ENCODE data around the gene WDFY2. TPM values are rescaled to one million over a fixed set of nuclear protein-coding genes. Genes with fewer than 3 reads are reported as not detected.
"Not testable (repeated sequence)": the region's sequence is repeated elsewhere in the genome, so short reads cannot be mapped to it uniquely, and the experiment has no call there.

Gene WDFY2
- polyA plus RNA-seq, 3 donors, result 4.4 to 8.9 (median 4.8) TPM

GRCh38 chr13:51591938-51592337 is 7.7 kb downstream of the WDFY2 start:
- H3K27ac ChIP-seq (ENCODE audit: low read depth, low read length), result not testable (repeated sequence)
- 74 to 96% (median 88%) methylated on average over 1 of the region's 1 CpG for WGBS, 3 donors

GRCh38 chr13:51594432-51594831 is 10.2 kb downstream of the WDFY2 start:
- no peak overlapping the region for H3K27ac ChIP-seq (ENCODE audit: low read depth, low read length)
- WGBS, 3 donors, result 49 to 87% (median 86%) methylated on average over 3 of the region's 3 CpGs

- H3K27ac ChIP-seq (ENCODE audit: low read depth, low read length), result no peak overlapping the region
- WGBS, 3 donors, result 75 to 87% (median 79%) methylated on average over 3 of the region's 3 CpGs
These were observed 11.2 kb downstream of the WDFY2 start for GRCh38 chr13:51595416-51595815.

- no peak overlapping the region for H3K27ac ChIP-seq (ENCODE audit: low read depth, low read length)
- 24 to 60% (median 59%) methylated on average over 2 of the region's 2 CpGs for WGBS, 3 donors
These were observed 12.3 kb downstream of the WDFY2 start for GRCh38 chr13:51596541-51596940.

DNA sequence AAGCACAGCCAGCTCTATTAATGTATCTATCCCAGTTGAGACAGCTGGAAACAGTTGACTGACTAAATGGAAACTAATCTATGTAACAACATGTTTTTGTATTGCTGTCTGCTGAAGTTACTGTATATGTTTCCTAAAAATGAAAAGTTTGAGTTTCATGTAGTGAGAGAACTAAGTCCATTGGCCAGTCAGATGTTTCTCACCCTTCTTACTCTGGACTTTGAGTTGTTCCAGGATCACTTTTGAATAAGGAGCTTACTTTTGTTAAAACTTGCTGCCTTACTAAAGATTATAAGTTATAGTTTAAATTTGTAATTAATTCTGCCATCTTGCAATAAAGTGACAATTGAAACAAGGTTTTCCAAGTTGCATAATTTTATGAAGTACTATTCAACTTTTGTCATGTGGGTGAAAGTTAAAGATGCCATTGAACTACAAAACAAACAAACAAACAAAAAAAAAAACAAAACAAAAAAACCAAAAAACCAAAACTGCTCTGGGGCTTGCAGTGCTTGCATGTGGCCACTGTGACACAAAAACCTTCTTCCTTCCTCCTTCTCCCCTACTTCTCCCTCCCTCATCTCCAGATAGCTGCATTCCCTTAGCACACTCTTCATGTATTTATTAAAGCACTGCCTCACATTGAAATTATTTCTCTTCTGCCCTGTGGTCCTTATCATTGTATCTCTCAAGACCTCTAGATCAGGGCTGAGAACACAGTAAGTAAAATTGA is 15.3 kb downstream of the WDFY2 start:
- H3K27ac ChIP-seq (ENCODE audit: low read depth, low read length), result no peak overlapping the region

DNA sequence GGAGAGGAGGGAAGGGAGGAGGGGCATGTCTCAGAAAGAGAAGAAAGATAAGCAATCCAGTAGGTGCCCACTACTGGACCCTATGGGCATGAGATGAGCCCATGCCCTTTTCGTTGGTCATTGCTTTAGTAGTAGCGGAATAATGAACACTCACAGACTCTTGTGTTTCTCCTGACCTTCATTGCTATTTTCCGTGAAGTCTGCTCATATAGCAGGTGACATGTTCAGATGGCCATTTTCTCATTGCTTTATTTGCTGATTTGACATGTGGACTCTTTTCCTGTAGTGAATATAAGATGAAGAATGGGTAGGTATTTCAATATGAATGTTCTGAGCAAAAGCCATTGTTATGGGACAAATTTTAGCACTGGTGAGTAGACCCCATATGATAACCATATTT is 16.4 kb downstream of the WDFY2 start:
- no peak overlapping the region for H3K27ac ChIP-seq (ENCODE audit: low read depth, low read length)
- 49 to 98% (median 96%) methylated on average over 3 of the region's 3 CpGs for WGBS, 3 donors

GRCh38 chr13:51601601-51602565 is 17.6 kb downstream of the WDFY2 start:
- 93 to 98% (median 97%) methylated on average over 8 of the region's 8 CpGs for WGBS, 3 donors

DNA sequence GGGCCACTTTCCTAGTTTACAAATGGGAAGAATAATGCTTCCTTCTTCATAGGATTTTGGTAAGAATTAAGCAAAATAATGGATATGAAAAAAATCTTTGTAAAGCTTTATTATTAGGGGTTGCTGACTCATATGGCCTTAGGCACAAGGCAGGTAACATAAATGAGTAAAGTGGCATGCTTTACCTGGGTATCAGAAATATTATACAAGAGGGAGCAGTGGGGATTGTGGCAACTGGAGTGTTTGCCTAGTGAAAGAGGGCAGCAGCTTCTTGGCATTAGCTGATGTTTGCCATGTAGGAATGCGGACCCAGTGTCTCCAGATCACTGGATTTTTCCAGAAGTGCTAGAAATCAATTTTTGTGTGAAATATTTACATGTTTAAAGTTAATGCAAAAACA is 19.5 kb downstream of the WDFY2 start:
- H3K27ac ChIP-seq (ENCODE audit: low read depth, low read length), result no peak overlapping the region
- WGBS, 3 donors, result 55 to 95% (median 90%) methylated on average over 1 of the region's 1 CpG

More at GRCh38 chr13:51601601-51602565, 17.6 kb downstream of the WDFY2 start:
- no peak overlapping the region for H3K27ac ChIP-seq (ENCODE audit: low read depth, low read length)

- H3K27ac ChIP-seq (ENCODE audit: low read depth, low read length), result no peak overlapping the region
- 39 to 68% (median 50%) methylated on average over 4 of the region's 4 CpGs for WGBS, 3 donors
These were observed 21.4 kb downstream of the WDFY2 start for GRCh38 chr13:51605698-51606097.

DNA sequence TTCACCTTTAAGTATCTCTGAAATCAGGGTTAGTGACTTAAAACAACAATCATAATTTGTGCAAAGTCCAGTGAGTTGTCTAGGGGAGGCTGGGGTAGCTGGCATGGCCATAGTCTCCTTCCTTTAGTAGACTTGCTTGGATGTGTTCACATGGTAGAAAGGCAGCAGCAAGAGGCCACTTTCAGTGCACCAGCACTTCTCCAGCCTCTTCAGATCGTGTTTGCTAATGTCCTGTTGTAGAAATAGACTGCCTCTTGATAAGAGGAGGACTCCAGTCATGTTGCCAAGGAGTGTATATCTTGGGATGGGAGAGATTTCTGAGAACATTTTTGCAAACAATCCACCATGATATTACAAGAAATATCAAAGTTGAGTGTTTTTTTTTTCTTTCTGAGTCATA is 22.9 kb downstream of the WDFY2 start:
- 42 to 93% (median 86%) methylated on average over 1 of the region's 1 CpG for WGBS, 3 donors

DNA sequence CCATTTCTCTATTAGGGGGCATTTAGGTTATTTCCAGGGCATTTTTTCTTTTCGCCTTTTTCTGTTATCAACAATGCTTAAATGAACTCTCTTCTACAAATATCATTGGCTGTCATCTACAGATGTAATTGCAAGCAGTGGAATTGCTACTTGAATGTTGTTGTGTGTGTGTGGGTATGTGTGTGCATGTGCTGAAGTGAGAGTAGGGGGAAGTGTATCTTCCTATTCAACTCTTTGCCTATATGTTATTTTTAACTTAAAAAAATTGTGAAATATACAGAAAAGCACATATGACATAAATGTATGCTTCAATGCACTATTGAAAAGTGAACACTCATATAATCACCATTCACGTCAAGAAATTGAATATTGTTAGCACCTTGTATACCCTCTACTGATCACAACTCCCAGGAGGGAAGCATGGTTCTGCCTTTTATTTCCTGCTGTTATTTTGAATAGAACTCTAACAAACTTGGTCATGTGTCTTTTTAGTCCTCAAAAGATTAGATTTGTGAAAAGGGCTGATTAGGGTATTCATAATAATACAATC is 24.7 kb downstream of the WDFY2 start:
- 83 to 92% (median 91%) methylated on average over 2 of the region's 2 CpGs for WGBS, 3 donors
- H3K27ac ChIP-seq (ENCODE audit: low read depth, low read length), result no peak overlapping the region

More for the DNA sequence above, 22.9 kb downstream of the WDFY2 start:
- H3K27ac ChIP-seq (ENCODE audit: low read depth, low read length), result no peak overlapping the region

DNA sequence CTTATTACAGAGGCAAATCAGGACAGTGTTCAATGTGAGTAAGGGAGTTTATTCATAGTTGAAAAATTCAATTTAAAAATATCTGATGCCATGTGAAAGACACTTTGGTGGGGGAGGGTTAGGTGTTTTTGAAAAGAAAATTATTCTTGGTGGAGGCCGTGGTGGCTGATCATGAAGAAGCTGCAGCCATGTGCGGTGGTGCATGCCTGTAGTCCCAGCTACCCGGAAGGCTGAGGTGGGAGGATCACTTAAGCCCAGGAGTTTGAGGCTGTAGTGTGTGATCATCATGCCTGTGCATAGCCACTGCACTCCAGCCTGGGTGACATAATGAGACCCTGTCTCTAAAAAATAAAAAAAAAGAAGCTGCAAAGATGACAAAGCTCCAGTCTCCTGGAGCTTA is 28.6 kb downstream of the WDFY2 start:
- H3K27ac ChIP-seq (ENCODE audit: low read depth, low read length), result no peak overlapping the region
- 90 to 98% (median 96%) methylated on average over 3 of the region's 3 CpGs for WGBS, 3 donors

GRCh38 chr13:51613535-51613934 is 29.3 kb downstream of the WDFY2 start:
- WGBS, 3 donors, result 46 to 78% (median 68%) methylated on average over 2 of the region's 2 CpGs

DNA sequence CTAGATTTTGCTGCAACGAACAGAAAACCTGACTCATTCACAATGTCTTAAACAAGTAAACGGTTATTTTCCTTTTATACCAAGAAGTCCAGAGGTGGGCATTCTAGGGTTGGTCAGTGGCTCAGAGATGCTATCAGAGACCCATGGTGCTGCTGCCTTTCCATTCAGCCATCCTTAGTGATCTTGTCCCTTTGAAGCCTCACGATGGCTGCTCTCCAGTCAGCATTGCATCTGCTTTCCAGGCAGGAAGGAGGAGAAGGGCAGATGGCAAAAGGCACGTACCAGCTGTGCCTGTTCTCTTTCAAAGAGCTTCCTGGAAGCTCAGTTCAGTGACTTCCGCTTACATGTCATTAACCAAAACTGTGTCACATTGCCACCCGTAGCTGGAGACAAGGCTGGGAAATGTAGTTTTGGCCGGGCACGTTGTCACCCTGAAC is 30.1 kb downstream of the WDFY2 start:
- WGBS, 3 donors, result 32 to 37% (median 35%) methylated on average over 8 of the region's 8 CpGs
- no peak overlapping the region for H3K27ac ChIP-seq (ENCODE audit: low read depth, low read length)

More at GRCh38 chr13:51613535-51613934, 29.3 kb downstream of the WDFY2 start:
- H3K27ac ChIP-seq (ENCODE audit: low read depth, low read length), result no peak overlapping the region

GRCh38 chr13:51618626-51619025 is 34.4 kb downstream of the WDFY2 start:
- 80 to 93% (median 91%) methylated on average over 1 of the region's 1 CpG for WGBS, 3 donors
- no peak overlapping the region for H3K27ac ChIP-seq (ENCODE audit: low read depth, low read length)

DNA sequence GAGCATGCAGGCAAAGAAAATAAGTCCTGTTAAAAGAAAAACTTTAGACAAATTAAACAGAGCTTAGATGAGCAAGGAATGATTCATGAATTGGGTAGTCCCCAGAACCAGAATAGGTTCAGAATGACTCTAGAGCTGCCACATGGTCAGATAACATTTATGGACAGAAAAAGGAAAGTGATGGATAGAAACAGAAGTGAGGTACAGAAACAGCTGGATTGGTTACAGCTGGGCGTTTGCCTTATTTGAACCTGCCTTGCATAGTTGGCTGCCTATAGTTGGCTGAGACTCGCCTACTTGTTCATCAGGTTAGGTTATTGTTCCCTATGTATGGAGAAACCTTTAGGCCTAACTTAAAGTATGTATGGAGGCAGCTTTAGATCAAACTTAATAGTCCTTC is 35.4 kb downstream of the WDFY2 start:
- no peak overlapping the region for H3K27ac ChIP-seq (ENCODE audit: low read depth, low read length)
- WGBS, 3 donors, result 66 to 76% (median 72%) methylated on average over 2 of the region's 2 CpGs

DNA sequence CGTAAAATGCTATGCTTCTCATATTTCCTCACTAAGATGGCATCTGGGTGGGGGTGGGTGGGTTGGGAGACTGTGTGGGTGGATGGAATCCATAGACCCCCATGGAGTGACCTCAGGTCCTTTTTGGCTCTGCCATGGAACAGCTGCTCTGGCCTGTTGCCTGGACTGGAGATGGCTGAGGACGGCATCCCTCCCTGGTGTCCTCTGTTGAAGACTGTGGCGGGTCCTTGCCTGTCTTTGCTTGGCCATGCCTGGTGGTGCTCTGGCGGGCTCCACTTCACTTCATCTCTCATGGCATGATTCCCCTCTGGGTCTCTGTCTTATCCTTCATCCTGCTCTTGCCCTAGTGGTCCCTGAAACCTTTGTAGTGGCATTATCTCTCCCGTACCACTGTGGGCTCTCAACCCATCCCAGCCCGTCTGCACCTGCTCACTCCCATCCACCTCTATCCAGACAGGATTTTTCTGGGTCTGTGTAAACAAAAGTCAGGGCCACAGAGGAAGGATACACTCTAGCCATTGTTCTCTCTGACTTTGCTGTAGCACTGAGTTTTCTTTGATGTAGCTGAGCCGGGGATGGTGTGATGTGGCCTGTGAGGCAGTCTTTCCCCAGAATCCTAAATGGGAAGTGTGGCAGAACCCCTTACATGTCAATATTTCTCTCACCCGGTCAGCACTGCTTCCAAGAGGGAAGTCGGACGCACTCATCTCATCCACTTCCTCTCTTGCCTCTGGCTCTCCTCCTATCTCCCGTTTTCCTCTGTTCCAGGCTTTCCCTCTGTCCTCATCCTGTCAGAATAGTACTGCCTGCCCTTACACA is 36.1 kb downstream of the WDFY2 start:
- H3K27ac ChIP-seq (ENCODE audit: low read depth, low read length), result no peak overlapping the region
- WGBS, 3 donors, result 65 to 84% (median 70%) methylated on average over 11 of the region's 11 CpGs

- 84 to 89% (median 85%) methylated on average over 2 of the region's 2 CpGs for WGBS, 3 donors
- no peak overlapping the region for H3K27ac ChIP-seq (ENCODE audit: low read depth, low read length)
These were observed 37.3 kb downstream of the WDFY2 start for GRCh38 chr13:51621602-51622001.
